ENCODE data around the gene TNIK. TPM values are rescaled to one million over a fixed set of nuclear protein-coding genes. Genes with fewer than 3 reads are reported as not detected.

TNIK gene
- total and polyA plus RNA-seq, 2 of the 4 experiments (the other 2 are of a cell fraction): 3.4 to 6.3 TPM

- Histone ChIP-seq H3K79me1 (ENCODE audit: low read depth in 1 of 2, low read length in 2 of 2) (peaks cover 2 to 12% of the 10 kb centered on the region in 2 experiments; a peak in 2 of 4 replicates), H4K91ac (ENCODE audit: insufficient read depth, low read depth, low read length) (no peak overlapping the region), H3K23ac (ENCODE audit: low read depth, low read length) (no peak overlapping the region), H2AK9ac (replicated peaks; ENCODE audit: low read depth, low read length, poor library complexity) (no peak overlapping the region), H3K18ac (ENCODE audit: low read depth, low read length) (no peak overlapping the region), H4K20me1 (ENCODE audit: insufficient read depth, low read length) (no peaks in the 10 kb centered on the region), H3K9me1 (ENCODE audit: insufficient read depth, low read length) (no peaks in the 10 kb centered on the region), H2AK5ac (ENCODE audit: low read depth, low read length) (no peak overlapping the region), H4K8ac (ENCODE audit: low read depth in 2 of 2, low read length in 2 of 2) (no peak overlapping the region), H2BK20ac (ENCODE audit: low read depth, low read length) (no peak overlapping the region), H3K36me3 (ENCODE audit: control insufficient read depth, insufficient read depth, low read length) (no peaks in the 10 kb centered on the region), H3K27ac (ENCODE audit: insufficient read depth, low read length) (no peak overlapping the region), H3K4me3 (ENCODE audit: insufficient read depth, low read depth, low read length) (no peak overlapping the region), H3K4ac (ENCODE audit: low read depth, low read length) (no peak overlapping the region), H3K9me3 (ENCODE audit: control insufficient read depth, insufficient read depth, low read length) (no peaks in the 10 kb centered on the region), H3K4me2 (ENCODE audit: low read depth, low read length) (no peak overlapping the region), H2BK5ac (ENCODE audit: low read depth, low read length, poor library complexity, severe bottlenecking) (no peak overlapping the region), H3K56ac (ENCODE audit: extremely low read depth, insufficient read depth, low read length) (no peak overlapping the region), H2BK120ac (ENCODE audit: low read depth, low read length) (no peak overlapping the region), H3K4me1 (ENCODE audit: control insufficient read depth, insufficient read depth, low read length) (no peaks in the 10 kb centered on the region), H3K27me3 (ENCODE audit: control insufficient read depth, insufficient read depth, low read length) (no peaks in the 10 kb centered on the region), H3K14ac (replicated peaks; ENCODE audit: low read depth, low read length) (no peak overlapping the region), H4K5ac (ENCODE audit: low read depth, low read length) (no peak overlapping the region), H3K9ac (ENCODE audit: low read depth, low read length) (no peak overlapping the region), H2AFZ (replicated peaks; ENCODE audit: low read length, poor library complexity) (no peak overlapping the region), H2BK15ac (ENCODE audit: low read depth, low read length) (no peak overlapping the region)
- TF ChIP-seq MAZ (IDR thresholded peaks at IDR 0.05; ENCODE audit: borderline replicate concordance, low read depth, low read length) (no peak), NFE2L2 (IDR thresholded peaks at IDR 0.05; ENCODE audit: low read depth, low read length) (no peak), MAFK (IDR thresholded peaks at IDR 0.05; ENCODE audit: low read depth, low read length) (no peak), RAD21 (IDR thresholded peaks at IDR 0.05; ENCODE audit: low read length) (no peak), CTCF (conservative IDR thresholded peaks at IDR 0.05; ENCODE audit: low read depth, low read length) (no peak), SMC3 (IDR thresholded peaks at IDR 0.05; ENCODE audit: low read depth, low read length) (no peak), CEBPB (IDR thresholded peaks at IDR 0.05; ENCODE audit: low read depth, low read length) (no peak), POLR2A (IDR thresholded peaks at IDR 0.05; ENCODE audit: low read depth, low read length) (no peak), FOS (IDR thresholded peaks at IDR 0.05; ENCODE audit: low read depth, low read length) (no peak), CHD1 (IDR thresholded peaks at IDR 0.05; ENCODE audit: low read depth, low read length) (no peak), BHLHE40 (IDR thresholded peaks at IDR 0.05; ENCODE audit: low read depth, low read length) (no peak), MXI1 (IDR thresholded peaks at IDR 0.05; ENCODE audit: borderline replicate concordance, low read depth, low read length) (no peak), RCOR1 (IDR thresholded peaks at IDR 0.05; ENCODE audit: insufficient replicate concordance, low read length) (no peak)
- TF ChIP-seq, protein P1, sequence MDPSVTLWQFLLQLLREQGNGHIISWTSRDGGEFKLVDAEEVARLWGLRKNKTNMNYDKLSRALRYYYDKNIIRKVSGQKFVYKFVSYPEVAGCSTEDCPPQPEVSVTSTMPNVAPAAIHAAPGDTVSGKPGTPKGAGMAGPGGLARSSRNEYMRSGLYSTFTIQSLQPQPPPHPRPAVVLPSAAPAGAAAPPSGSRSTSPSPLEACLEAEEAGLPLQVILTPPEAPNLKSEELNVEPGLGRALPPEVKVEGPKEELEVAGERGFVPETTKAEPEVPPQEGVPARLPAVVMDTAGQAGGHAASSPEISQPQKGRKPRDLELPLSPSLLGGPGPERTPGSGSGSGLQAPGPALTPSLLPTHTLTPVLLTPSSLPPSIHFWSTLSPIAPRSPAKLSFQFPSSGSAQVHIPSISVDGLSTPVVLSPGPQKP (IDR thresholded peaks at IDR 0.05; ENCODE audit: borderline replicate concordance, low read depth, low read length): no peak
- WGBS, 2 experiments (ENCODE audit: extremely low coverage in 2 of 2, insufficient read length in 1 of 2): no CpG with 5 or more reads among the region's 3 CpGs
- ATAC-seq (ENCODE audit: low read depth) (no peak), DNase-seq (no peak)
- POLR2A ChIA-PET (ENCODE audit: unreplicated experiment): no interaction called here
- CTCF ChIA-PET: no interaction called here
- intact Hi-C loops (cut with micrococcal nuclease) (no loop called here), in situ Hi-C loops (cut with MboI; ENCODE audit: low sequenced_read_pairs) (no loop called here), dilution Hi-C loops (cut with HindIII; ENCODE audit: low sequenced_read_pairs, unreplicated experiment) (no loop called here)
- no TSS peak for BruUV-seq (replicated peaks)
These were observed 55.7 kb downstream of the TNIK start for GRCh38 chr3:171404376-171404967.

Data from IMR-90 (cell line).